ENCODE measurements around the gene PPP1R16B. TPM values are rescaled to one million over a fixed set of nuclear protein-coding genes. Genes with fewer than 3 reads are reported as not detected.

PPP1R16B gene
- total RNA-seq, 6 experiments from 2014 or later, result 0.62 to 4.0 (median 2.3) TPM

DNA sequence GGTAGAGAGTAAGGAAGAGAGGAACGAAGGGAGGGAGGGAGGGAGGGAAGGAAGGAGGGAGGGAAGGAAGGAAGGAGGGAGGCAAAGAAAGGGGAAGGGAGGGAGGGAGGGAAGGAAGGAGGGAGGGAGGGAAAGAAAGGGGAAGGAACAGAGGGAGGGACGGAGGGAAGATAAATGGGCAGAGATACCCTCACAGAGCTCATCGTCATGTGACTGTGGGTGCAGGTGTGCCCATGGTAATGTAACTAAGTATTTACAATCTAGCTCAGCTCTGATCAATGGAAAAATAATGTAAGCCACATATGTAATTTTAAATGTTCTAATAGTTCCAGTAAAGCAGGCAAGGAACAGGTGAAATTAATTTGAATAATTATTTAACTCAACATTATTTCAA lies 66.1 kb downstream of the PPP1R16B start:
- DNase-seq, result no peak
- TF ChIP-seq, protein P1, sequence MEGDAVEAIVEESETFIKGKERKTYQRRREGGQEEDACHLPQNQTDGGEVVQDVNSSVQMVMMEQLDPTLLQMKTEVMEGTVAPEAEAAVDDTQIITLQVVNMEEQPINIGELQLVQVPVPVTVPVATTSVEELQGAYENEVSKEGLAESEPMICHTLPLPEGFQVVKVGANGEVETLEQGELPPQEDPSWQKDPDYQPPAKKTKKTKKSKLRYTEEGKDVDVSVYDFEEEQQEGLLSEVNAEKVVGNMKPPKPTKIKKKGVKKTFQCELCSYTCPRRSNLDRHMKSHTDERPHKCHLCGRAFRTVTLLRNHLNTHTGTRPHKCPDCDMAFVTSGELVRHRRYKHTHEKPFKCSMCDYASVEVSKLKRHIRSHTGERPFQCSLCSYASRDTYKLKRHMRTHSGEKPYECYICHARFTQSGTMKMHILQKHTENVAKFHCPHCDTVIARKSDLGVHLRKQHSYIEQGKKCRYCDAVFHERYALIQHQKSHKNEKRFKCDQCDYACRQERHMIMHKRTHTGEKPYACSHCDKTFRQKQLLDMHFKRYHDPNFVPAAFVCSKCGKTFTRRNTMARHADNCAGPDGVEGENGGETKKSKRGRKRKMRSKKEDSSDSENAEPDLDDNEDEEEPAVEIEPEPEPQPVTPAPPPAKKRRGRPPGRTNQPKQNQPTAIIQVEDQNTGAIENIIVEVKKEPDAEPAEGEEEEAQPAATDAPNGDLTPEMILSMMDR (IDR thresholded peaks at IDR 0.05), result no peak
- TF ChIP-seq POLR2A (IDR thresholded peaks at IDR 0.05), result no peak
- peaks cover 0 to 9% (median 0%) of the 10 kb centered on the region in 4 donors for H3K4me1 ChIP-seq

DNA sequence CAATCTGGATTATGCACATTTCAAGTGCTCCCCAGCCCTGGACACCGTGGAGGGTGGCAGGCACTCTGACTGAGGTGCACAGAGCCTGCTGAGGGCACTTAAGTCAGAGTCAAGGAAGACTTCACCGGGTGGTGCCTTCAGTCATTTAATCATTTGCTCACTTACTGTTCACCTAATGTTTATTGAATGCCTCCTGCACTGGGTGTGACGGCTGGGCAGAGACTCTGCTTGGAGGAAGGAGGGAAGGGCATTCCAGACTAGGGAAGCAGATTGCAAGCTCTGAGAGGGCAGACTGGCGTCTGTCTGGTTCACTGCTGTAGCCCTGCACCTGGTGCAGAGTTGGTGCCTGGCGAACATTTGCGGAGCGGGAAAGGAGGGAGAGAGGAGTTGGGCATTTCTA lies 66.5 kb downstream of the PPP1R16B start:
- ATAC-seq (no peak), DNase-seq (no peak)
- H3K36me3 ChIP-seq, result no peaks in the 10 kb centered on the region
- H3K27ac ChIP-seq, result no peak overlapping the region
- H3K27me3 ChIP-seq, result no peaks in the 10 kb centered on the region
- 65% methylated on average over 6 of the region's 7 CpGs for WGBS (ENCODE audit: insufficient coverage, low coverage, low lambda C conversion rate, missing lambda C conversion rate)
- intact Hi-C loops (cut with DNase I), result no loop called here
- peaks cover 0 to 9% (median 0%) of the 10 kb centered on the region in 4 donors for H3K4me1 ChIP-seq
- no peaks in the 10 kb centered on the region for H3K9me3 ChIP-seq
- TF ChIP-seq, protein P1 (IDR thresholded peaks at IDR 0.05), result no peak
- TF ChIP-seq POLR2A (IDR thresholded peaks at IDR 0.05), result no peak
- H3K4me3 ChIP-seq, result no peak overlapping the region

More for the DNA sequence above, 66.1 kb downstream of the PPP1R16B start:
- 33% methylated on average over 3 of the region's 3 CpGs for WGBS (ENCODE audit: insufficient coverage, low coverage, low lambda C conversion rate, missing lambda C conversion rate)
- Histone ChIP-seq H3K9me3 (no peaks in the 10 kb centered on the region), H3K27ac (no peak overlapping the region), H3K4me3 (no peak overlapping the region), H3K36me3 (no peaks in the 10 kb centered on the region), H3K27me3 (no peaks in the 10 kb centered on the region)
- intact Hi-C loops (cut with DNase I), result no loop called here
- no peak for ATAC-seq

DNA sequence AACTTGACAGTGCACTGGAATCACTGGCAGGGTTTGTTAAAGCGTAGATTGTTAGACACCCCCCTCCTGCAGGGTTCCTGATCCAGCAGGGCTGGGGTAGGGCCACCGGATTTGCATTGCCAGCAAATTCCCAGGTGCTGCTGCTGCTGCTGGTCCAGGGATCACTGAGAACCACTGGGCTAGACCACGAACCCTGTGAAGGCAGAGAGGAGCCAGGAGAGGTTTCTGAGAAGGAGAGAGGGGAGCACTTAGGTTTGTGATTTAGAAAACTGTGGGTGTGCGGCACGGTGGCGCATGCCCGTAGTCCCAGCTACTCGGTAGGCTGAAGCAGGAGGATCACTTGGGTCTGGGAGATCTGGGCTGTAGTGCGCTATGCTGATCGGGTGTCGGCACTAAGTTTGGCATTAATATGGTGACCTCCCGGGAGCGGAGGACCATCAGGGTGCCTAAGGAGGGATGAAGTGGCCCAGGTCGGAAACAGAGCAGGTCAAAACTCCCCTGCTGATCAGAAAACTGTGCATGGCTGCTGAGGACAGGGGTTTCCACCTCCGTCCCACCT lies 67.1 kb downstream of the PPP1R16B start:
- H3K27me3 ChIP-seq, result no peaks in the 10 kb centered on the region
- no peak overlapping the region for H3K27ac ChIP-seq
- H3K36me3 ChIP-seq, result no peaks in the 10 kb centered on the region
- H3K4me3 ChIP-seq, result no peak overlapping the region
- DNase-seq (no peak), ATAC-seq (no peak)
- intact Hi-C loops (cut with DNase I), result no loop called here
- peaks cover 0 to 9% (median 0%) of the 10 kb centered on the region in 4 donors for H3K4me1 ChIP-seq
- WGBS (ENCODE audit: insufficient coverage, low coverage, low lambda C conversion rate, missing lambda C conversion rate), result 61% methylated on average over 9 of the region's 15 CpGs
- TF ChIP-seq POLR2A (IDR thresholded peaks at IDR 0.05), result no peak
- no peaks in the 10 kb centered on the region for H3K9me3 ChIP-seq

DNA sequence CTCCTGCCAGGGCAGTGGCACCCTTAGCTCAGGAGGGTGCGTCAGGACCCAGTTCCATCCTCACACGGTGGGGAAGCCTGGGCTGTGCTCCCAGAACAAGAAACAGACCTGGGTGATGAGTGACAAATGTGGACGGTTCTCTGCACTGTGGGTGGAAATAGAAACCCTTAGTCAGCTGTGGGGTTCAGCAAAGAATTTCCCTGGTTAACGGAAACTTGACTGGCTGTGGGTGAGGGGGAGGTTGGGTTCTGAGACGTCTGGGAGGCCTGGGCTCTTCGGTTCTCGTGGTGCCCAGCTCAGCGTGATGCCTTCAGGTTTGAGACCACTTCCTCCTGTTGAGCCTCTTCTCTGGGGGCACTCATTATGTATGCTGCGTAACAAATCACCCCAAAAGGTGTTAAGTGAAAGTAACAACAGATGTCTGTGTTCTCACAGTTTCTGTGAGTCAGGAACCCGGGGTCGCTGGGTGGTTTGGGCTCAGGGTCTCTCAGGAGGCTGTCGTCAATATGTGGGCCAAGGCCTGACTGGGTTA lies 67.6 kb downstream of the PPP1R16B start:
- 47% methylated on average over 7 of the region's 12 CpGs for WGBS (ENCODE audit: insufficient coverage, low coverage, low lambda C conversion rate, missing lambda C conversion rate)
- no peak for DNase-seq
- peak in 2 of 4 donors; percentile 20 to 22 for ATAC-seq
- peak overlapping the region in 1 of 3 donors; percentile 14 for H3K27ac ChIP-seq
- H3K4me1 ChIP-seq, result peaks cover 0 to 9% (median 0%) of the 10 kb centered on the region in 4 donors
- intact Hi-C loops (cut with DNase I), result no loop called here
- no peak overlapping the region for H3K4me3 ChIP-seq
- no peaks in the 10 kb centered on the region for H3K27me3 ChIP-seq
- H3K36me3 ChIP-seq, result no peaks in the 10 kb centered on the region
- no peaks in the 10 kb centered on the region for H3K9me3 ChIP-seq
- TF ChIP-seq, protein P1 (IDR thresholded peaks at IDR 0.05), result no peak
- no peak for TF ChIP-seq POLR2A (IDR thresholded peaks at IDR 0.05)

DNA sequence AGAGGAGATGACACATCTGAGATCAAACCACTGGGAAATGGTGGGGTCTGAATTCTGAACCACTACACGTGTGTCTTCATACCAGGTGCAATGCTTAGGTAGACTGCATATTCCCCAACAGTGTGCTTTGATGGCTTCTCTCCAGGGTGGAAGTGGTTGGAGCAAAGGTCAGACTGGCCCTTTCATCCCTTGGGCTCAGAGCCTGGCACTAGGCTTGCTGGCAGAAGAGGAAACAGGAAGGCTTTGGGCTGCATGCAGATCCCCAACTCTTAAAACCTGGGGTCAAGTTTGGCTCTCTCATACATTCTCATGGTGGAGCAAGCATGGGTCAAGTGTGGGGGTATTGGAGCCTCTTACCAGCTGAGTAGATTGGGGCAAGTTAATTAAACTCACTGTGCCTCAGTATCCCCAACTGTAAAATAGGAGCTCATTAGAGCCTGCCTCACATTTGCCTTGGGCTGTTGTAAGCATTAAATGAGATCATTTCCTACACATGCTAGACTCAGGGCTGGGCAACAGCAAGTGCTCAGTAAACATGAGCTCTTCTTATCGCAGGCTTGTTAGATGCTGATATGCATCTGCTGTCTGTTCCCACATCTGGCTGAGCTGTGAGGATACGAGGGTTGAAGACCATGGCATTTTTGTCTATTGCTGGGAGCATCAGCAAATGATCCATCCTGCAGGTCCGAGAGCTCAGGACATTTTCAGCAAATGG lies 69.1 kb downstream of the PPP1R16B start:
- Histone ChIP-seq H3K9me3 (no peaks in the 10 kb centered on the region), H3K4me1 (peaks cover 0 to 9% (median 0%) of the 10 kb centered on the region in 4 donors), H3K36me3 (no peaks in the 10 kb centered on the region), H3K4me3 (no peak overlapping the region), H3K27ac (peak overlapping the region; percentile 2 to 48 (median 14)), H3K27me3 (no peaks in the 10 kb centered on the region)
- intact Hi-C loops (cut with DNase I), result no loop called here
- TF ChIP-seq POLR2A (IDR thresholded peaks at IDR 0.05), result no peak
- TF ChIP-seq, protein P1 (IDR thresholded peaks at IDR 0.05), result no peak
- ATAC-seq (peak; percentile 82 to 88 (median 84)), DNase-seq (peak in 2 of 3 donors; percentile 53 to 74)
- WGBS (ENCODE audit: insufficient coverage, low coverage, low lambda C conversion rate, missing lambda C conversion rate), result 45% methylated on average over 2 of the region's 4 CpGs

All from right lobe of liver (tissue), 6 donors.